NCI-H1092 (cell line): ENCODE measurements around the gene MAP4K2.

Experiments used
- DNase-seq: peaks from one replicate; lab custom pipeline; 2025; lab: John Stamatoyannopoulos, UW

MAP4K2 gene

GRCh38 chr11:64736654-64737053 lies 66.4 kb downstream of the MAP4K2 start:
- DNase-seq: no peak

GRCh38 chr11:64735725-64736259 lies 67.2 kb downstream of the MAP4K2 start:
- no peak for DNase-seq
